ENCODE data around the gene AK5. TPM values are rescaled to one million over a fixed set of nuclear protein-coding genes. Genes with fewer than 3 reads are reported as not detected.
"Not testable (repeated sequence)": the region's sequence is repeated elsewhere in the genome, so short reads cannot be mapped to it uniquely, and the experiment has no call there.

AK5 gene
- polyA plus RNA-seq, 1 donor from 2014 or later: 2.7 TPM

GRCh38 chr1:77412820-77413530 lies 131.2 kb downstream of the AK5 start:
- Mint-ChIP-seq H3K27ac (peak overlapping the region in 2 of 3 donors; percentile 13 to 25), H3K4me3 (no peak overlapping the region), H3K9me3 (peaks cover 8 to 12% (median 10%) of the 10 kb centered on the region in 3 donors), H3K27me3 (peaks cover 53% of the 10 kb centered on the region), H3K4me1 (peaks cover 7 to 12% (median 7%) of the 10 kb centered on the region in 3 donors), H3K36me3 (peaks cover 2% of the 10 kb centered on the region)

- H3K4me1 Mint-ChIP-seq: peaks cover 7 to 12% (median 7%) of the 10 kb centered on the region in 3 donors
- H3K36me3 Mint-ChIP-seq: peaks cover 2% of the 10 kb centered on the region
- H3K4me3 Mint-ChIP-seq: peak overlapping the region in 1 of 4 donors; percentile 67
- H3K9me3 Mint-ChIP-seq: peaks cover 7 to 10% (median 10%) of the 10 kb centered on the region in 3 donors
- peaks cover 52% of the 10 kb centered on the region for H3K27me3 Mint-ChIP-seq
- H3K27ac Mint-ChIP-seq: peak overlapping the region in 1 of 3 donors; percentile 13
Measured at GRCh38 chr1:77413541-77414335, 131.9 kb downstream of the AK5 start.

GRCh38 chr1:77415579-77415978 lies 133.8 kb downstream of the AK5 start:
- Mint-ChIP-seq H3K4me3 (no peak overlapping the region), H3K27ac (no peak overlapping the region), H3K27me3 (peaks cover 52% of the 10 kb centered on the region), H3K4me1 (peaks cover 7 to 12% (median 7%) of the 10 kb centered on the region in 3 donors), H3K36me3 (peaks cover 2% of the 10 kb centered on the region), H3K9me3 (peaks cover 0 to 5% (median 3%) of the 10 kb centered on the region in 3 donors)

GRCh38 chr1:77416692-77417450 lies 135.1 kb downstream of the AK5 start:
- Mint-ChIP-seq H3K4me1 (peaks cover 7 to 12% (median 7%) of the 10 kb centered on the region in 3 donors), H3K9me3 (peaks cover 2 to 5% (median 3%) of the 10 kb centered on the region in 3 donors), H3K27me3 (peaks cover 47% of the 10 kb centered on the region), H3K27ac (no peak overlapping the region), H3K36me3 (peaks cover 2% of the 10 kb centered on the region), H3K4me3 (no peak overlapping the region)

GRCh38 chr1:77418055-77418454 lies 136.2 kb downstream of the AK5 start:
- H3K4me3 Mint-ChIP-seq, H3K36me3 Mint-ChIP-seq, H3K9me3 Mint-ChIP-seq, H3K4me1 Mint-ChIP-seq, H3K27ac Mint-ChIP-seq: not testable (repeated sequence)
- peaks cover 43% of the 10 kb centered on the region for H3K27me3 Mint-ChIP-seq

- Mint-ChIP-seq H3K4me1 (no peaks in the 10 kb centered on the region), H3K4me3 (no peak overlapping the region), H3K9me3 (peaks cover 6 to 18% (median 12%) of the 10 kb centered on the region in 3 donors), H3K27ac (no peak overlapping the region), H3K36me3 (peaks cover 2% of the 10 kb centered on the region), H3K27me3 (peaks cover 25% of the 10 kb centered on the region)
Measured at GRCh38 chr1:77421504-77422233, 139.8 kb downstream of the AK5 start.

- H3K27me3 Mint-ChIP-seq: peaks cover 16% of the 10 kb centered on the region
- H3K4me1 Mint-ChIP-seq: no peaks in the 10 kb centered on the region
- H3K4me3 Mint-ChIP-seq: no peak overlapping the region
Measured at GRCh38 chr1:77424236-77424635, 142.4 kb downstream of the AK5 start.

GRCh38 chr1:77428068-77428467 lies 146.2 kb downstream of the AK5 start:
- Mint-ChIP-seq H3K27ac (no peak overlapping the region), H3K36me3 (no peaks in the 10 kb centered on the region), H3K4me3 (no peak overlapping the region), H3K27me3 (peaks cover 3% of the 10 kb centered on the region), H3K9me3 (peaks cover 3 to 16% (median 7%) of the 10 kb centered on the region in 3 donors), H3K4me1 (no peaks in the 10 kb centered on the region)

More at GRCh38 chr1:77424236-77424635, 142.4 kb downstream of the AK5 start:
- Mint-ChIP-seq H3K27ac (no peak overlapping the region), H3K36me3 (no peaks in the 10 kb centered on the region), H3K9me3 (peaks cover 3 to 20% (median 12%) of the 10 kb centered on the region in 3 donors)

- peaks cover 6% of the 10 kb centered on the region for H3K27me3 Mint-ChIP-seq
- H3K36me3 Mint-ChIP-seq: no peaks in the 10 kb centered on the region
- H3K4me3 Mint-ChIP-seq: no peak overlapping the region
- peaks cover 0 to 10% (median 0%) of the 10 kb centered on the region in 3 donors for H3K9me3 Mint-ChIP-seq
- no peaks in the 10 kb centered on the region for H3K4me1 Mint-ChIP-seq
- H3K27ac Mint-ChIP-seq: no peak overlapping the region
Measured at GRCh38 chr1:77430966-77431690, 149.3 kb downstream of the AK5 start.

- Mint-ChIP-seq H3K27ac (no peak overlapping the region), H3K9me3 (peaks cover 0 to 6% (median 0%) of the 10 kb centered on the region in 3 donors), H3K4me3 (no peak overlapping the region), H3K27me3 (peaks cover 9% of the 10 kb centered on the region), H3K36me3 (peaks cover 1% of the 10 kb centered on the region), H3K4me1 (peaks cover 0 to 1% (median 0%) of the 10 kb centered on the region in 3 donors)
Measured at GRCh38 chr1:77433934-77434333, 152.1 kb downstream of the AK5 start.

- Mint-ChIP-seq H3K4me3 (no peak overlapping the region), H3K4me1 (peaks cover 0 to 1% (median 0%) of the 10 kb centered on the region in 3 donors)
Measured at GRCh38 chr1:77434967-77435366, 153.1 kb downstream of the AK5 start.

GRCh38 chr1:77438236-77438913 lies 156.6 kb downstream of the AK5 start:
- H3K9me3 Mint-ChIP-seq: peaks cover 2 to 21% (median 9%) of the 10 kb centered on the region in 3 donors
- H3K27ac Mint-ChIP-seq: no peak overlapping the region
- H3K4me1 Mint-ChIP-seq: peaks cover 0 to 1% (median 0%) of the 10 kb centered on the region in 3 donors
- peaks cover 11% of the 10 kb centered on the region for H3K27me3 Mint-ChIP-seq
- peaks cover 1% of the 10 kb centered on the region for H3K36me3 Mint-ChIP-seq
- no peak overlapping the region for H3K4me3 Mint-ChIP-seq

More at GRCh38 chr1:77434967-77435366, 153.1 kb downstream of the AK5 start:
- Mint-ChIP-seq H3K36me3 (peaks cover 1% of the 10 kb centered on the region), H3K27ac (no peak overlapping the region), H3K9me3 (peaks cover 0 to 16% (median 2%) of the 10 kb centered on the region in 3 donors), H3K27me3 (peaks cover 9% of the 10 kb centered on the region)

- Mint-ChIP-seq H3K4me1 (no peaks in the 10 kb centered on the region), H3K27ac (no peak overlapping the region), H3K9me3 (peaks cover 0 to 2% (median 0%) of the 10 kb centered on the region in 3 donors), H3K36me3 (no peaks in the 10 kb centered on the region), H3K4me3 (no peak overlapping the region), H3K27me3 (peaks cover 11% of the 10 kb centered on the region)
Measured at GRCh38 chr1:77446841-77447555, 165.2 kb downstream of the AK5 start.

Data from IgD-negative memory B cell (primary cell).